ENCODE data around the gene SH3GLB2. TPM values are rescaled to one million over a fixed set of nuclear protein-coding genes. Genes with fewer than 3 reads are reported as not detected.

Gene SH3GLB2
- total and polyA plus RNA-seq, 9 donors, result 45.4 to 80.6 (median 60.0) TPM

- no peak overlapping the region for H3K4me3 ChIP-seq (ENCODE audit: low read length)
- no peaks in the 10 kb centered on the region for H3K27me3 ChIP-seq (ENCODE audit: control insufficient read depth, insufficient read depth, low read length)
- H3K4me1 ChIP-seq (ENCODE audit: control insufficient read depth, insufficient read depth, low read length), result peaks cover 27% of the 10 kb centered on the region
- no peak overlapping the region for H3K27ac ChIP-seq (ENCODE audit: low read length)
- peaks cover 87% of the 10 kb centered on the region for H3K36me3 ChIP-seq (ENCODE audit: control insufficient read depth, insufficient read depth, low read length)
- WGBS (ENCODE audit: insufficient coverage), result 94% methylated on average over 8 of the region's 9 CpGs
- H3K9me3 ChIP-seq (replicated peaks; ENCODE audit: control insufficient read depth, low read depth, low read length), result no peaks in the 10 kb centered on the region
- no peak for DNase-seq
Observed at GRCh38 chr9:129002992-129003391, 25.1 kb downstream of the SH3GLB2 start.

- Histone ChIP-seq H3K27me3 (ENCODE audit: control insufficient read depth, insufficient read depth, low read length) (no peaks in the 10 kb centered on the region), H3K4me3 (ENCODE audit: low read length) (no peak overlapping the region), H3K36me3 (ENCODE audit: control insufficient read depth, insufficient read depth, low read length) (peaks cover 87% of the 10 kb centered on the region), H3K4me1 (ENCODE audit: control insufficient read depth, insufficient read depth, low read length) (peaks cover 18% of the 10 kb centered on the region), H3K27ac (ENCODE audit: low read length) (no peak overlapping the region), H3K9me3 (replicated peaks; ENCODE audit: control insufficient read depth, low read depth, low read length) (no peaks in the 10 kb centered on the region)
- 92% methylated on average over 5 of the region's 10 CpGs for WGBS (ENCODE audit: insufficient coverage)
- no peak for DNase-seq
Observed at GRCh38 chr9:129001504-129002325, 26.4 kb downstream of the SH3GLB2 start.

- WGBS (ENCODE audit: insufficient coverage), result 89% methylated on average over 10 of the region's 13 CpGs
- H3K4me1 ChIP-seq (ENCODE audit: control insufficient read depth, insufficient read depth, low read length), result peaks cover 13% of the 10 kb centered on the region
- H3K9me3 ChIP-seq (replicated peaks; ENCODE audit: control insufficient read depth, low read depth, low read length), result no peaks in the 10 kb centered on the region
- DNase-seq, result no peak
- no peaks in the 10 kb centered on the region for H3K27me3 ChIP-seq (ENCODE audit: control insufficient read depth, insufficient read depth, low read length)
- H3K27ac ChIP-seq (ENCODE audit: low read length), result no peak overlapping the region
- H3K4me3 ChIP-seq (ENCODE audit: low read length), result no peak overlapping the region
- peaks cover 85% of the 10 kb centered on the region for H3K36me3 ChIP-seq (ENCODE audit: control insufficient read depth, insufficient read depth, low read length)
Observed at GRCh38 chr9:128999581-129000206, 28.4 kb downstream of the SH3GLB2 start.

GRCh38 chr9:128998462-128998861, 29.7 kb downstream of the SH3GLB2 start:
- H3K9me3 ChIP-seq (replicated peaks; ENCODE audit: control insufficient read depth, low read depth, low read length), result no peaks in the 10 kb centered on the region
- no CpG with 5 or more reads among the region's 6 CpGs for WGBS (ENCODE audit: insufficient coverage)
- H3K4me1 ChIP-seq (ENCODE audit: control insufficient read depth, insufficient read depth, low read length), result peaks cover 13% of the 10 kb centered on the region
- H3K4me3 ChIP-seq (ENCODE audit: low read length), result no peak overlapping the region
- no peak overlapping the region for H3K27ac ChIP-seq (ENCODE audit: low read length)
- no peak for DNase-seq
- H3K27me3 ChIP-seq (ENCODE audit: control insufficient read depth, insufficient read depth, low read length), result no peaks in the 10 kb centered on the region
- peaks cover 91% of the 10 kb centered on the region for H3K36me3 ChIP-seq (ENCODE audit: control insufficient read depth, insufficient read depth, low read length)

- Histone ChIP-seq H3K4me3 (ENCODE audit: low read length) (no peak overlapping the region), H3K27me3 (ENCODE audit: control insufficient read depth, insufficient read depth, low read length) (no peaks in the 10 kb centered on the region), H3K4me1 (ENCODE audit: control insufficient read depth, insufficient read depth, low read length) (no peaks in the 10 kb centered on the region), H3K36me3 (ENCODE audit: control insufficient read depth, insufficient read depth, low read length) (peaks cover 83% of the 10 kb centered on the region), H3K9me3 (replicated peaks; ENCODE audit: control insufficient read depth, low read depth, low read length) (no peaks in the 10 kb centered on the region), H3K27ac (ENCODE audit: low read length) (no peak overlapping the region)
- WGBS (ENCODE audit: insufficient coverage), result 68% methylated on average over 3 of the region's 5 CpGs
- DNase-seq, result no peak
Observed at GRCh38 chr9:128995791-128996190, 32.3 kb downstream of the SH3GLB2 start.

GRCh38 chr9:128992995-128993394, 35.1 kb downstream of the SH3GLB2 start:
- no peaks in the 10 kb centered on the region for H3K9me3 ChIP-seq (replicated peaks; ENCODE audit: control insufficient read depth, low read depth, low read length)
- no peaks in the 10 kb centered on the region for H3K4me1 ChIP-seq (ENCODE audit: control insufficient read depth, insufficient read depth, low read length)
- H3K4me3 ChIP-seq (ENCODE audit: low read length), result no peak overlapping the region
- no peak for DNase-seq
- H3K27ac ChIP-seq (ENCODE audit: low read length), result no peak overlapping the region
- WGBS (ENCODE audit: insufficient coverage), result 76% methylated on average over 6 of the region's 7 CpGs
- peaks cover 73% of the 10 kb centered on the region for H3K36me3 ChIP-seq (ENCODE audit: control insufficient read depth, insufficient read depth, low read length)
- H3K27me3 ChIP-seq (ENCODE audit: control insufficient read depth, insufficient read depth, low read length), result no peaks in the 10 kb centered on the region

GRCh38 chr9:128987805-128988204, 40.3 kb downstream of the SH3GLB2 start:
- H3K36me3 ChIP-seq (ENCODE audit: control insufficient read depth, insufficient read depth, low read length), result peaks cover 61% of the 10 kb centered on the region
- H3K9me3 ChIP-seq (replicated peaks; ENCODE audit: control insufficient read depth, low read depth, low read length), result no peaks in the 10 kb centered on the region
- H3K27ac ChIP-seq (ENCODE audit: low read length), result peak overlapping the region; percentile 83
- no peaks in the 10 kb centered on the region for H3K27me3 ChIP-seq (ENCODE audit: control insufficient read depth, insufficient read depth, low read length)
- WGBS (ENCODE audit: insufficient coverage), result 70% methylated on average over 2 of the region's 5 CpGs
- peak; percentile 86 for DNase-seq
- no peak overlapping the region for H3K4me3 ChIP-seq (ENCODE audit: low read length)
- H3K4me1 ChIP-seq (ENCODE audit: control insufficient read depth, insufficient read depth, low read length), result peaks cover 7% of the 10 kb centered on the region

- Histone ChIP-seq H3K36me3 (ENCODE audit: control insufficient read depth, insufficient read depth, low read length) (peaks cover 65% of the 10 kb centered on the region), H3K27ac (ENCODE audit: low read length) (no peak overlapping the region), H3K4me3 (ENCODE audit: low read length) (no peak overlapping the region), H3K27me3 (ENCODE audit: control insufficient read depth, insufficient read depth, low read length) (no peaks in the 10 kb centered on the region), H3K9me3 (replicated peaks; ENCODE audit: control insufficient read depth, low read depth, low read length) (no peaks in the 10 kb centered on the region), H3K4me1 (ENCODE audit: control insufficient read depth, insufficient read depth, low read length) (peaks cover 7% of the 10 kb centered on the region)
- no peak for DNase-seq
- 100% methylated on average over 5 of the region's 5 CpGs for WGBS (ENCODE audit: insufficient coverage)
Observed at GRCh38 chr9:128986671-128987070, 41.5 kb downstream of the SH3GLB2 start.

- H3K36me3 ChIP-seq (ENCODE audit: control insufficient read depth, insufficient read depth, low read length), result peaks cover 67% of the 10 kb centered on the region
Observed at GRCh38 chr9:128983536-128983935, 44.6 kb downstream of the SH3GLB2 start.

GRCh38 chr9:128979111-128979510, 49.0 kb downstream of the SH3GLB2 start:
- H3K4me3 ChIP-seq (ENCODE audit: low read length), result no peak overlapping the region
- no CpG with 5 or more reads among the region's 3 CpGs for WGBS (ENCODE audit: insufficient coverage)
- no peak overlapping the region for H3K27ac ChIP-seq (ENCODE audit: low read length)
- peaks cover 80% of the 10 kb centered on the region for H3K36me3 ChIP-seq (ENCODE audit: control insufficient read depth, insufficient read depth, low read length)
- H3K4me1 ChIP-seq (ENCODE audit: control insufficient read depth, insufficient read depth, low read length), result no peaks in the 10 kb centered on the region
- no peaks in the 10 kb centered on the region for H3K27me3 ChIP-seq (ENCODE audit: control insufficient read depth, insufficient read depth, low read length)
- no peaks in the 10 kb centered on the region for H3K9me3 ChIP-seq (replicated peaks; ENCODE audit: control insufficient read depth, low read depth, low read length)
- DNase-seq, result no peak

More at GRCh38 chr9:128983536-128983935, 44.6 kb downstream of the SH3GLB2 start:
- Histone ChIP-seq H3K27me3 (ENCODE audit: control insufficient read depth, insufficient read depth, low read length) (no peaks in the 10 kb centered on the region), H3K4me3 (ENCODE audit: low read length) (no peak overlapping the region), H3K4me1 (ENCODE audit: control insufficient read depth, insufficient read depth, low read length) (peaks cover 7% of the 10 kb centered on the region), H3K27ac (ENCODE audit: low read length) (no peak overlapping the region), H3K9me3 (replicated peaks; ENCODE audit: control insufficient read depth, low read depth, low read length) (no peaks in the 10 kb centered on the region)
- WGBS (ENCODE audit: insufficient coverage), result 93% methylated on average over 3 of the region's 8 CpGs
- no peak for DNase-seq
